Testis (tissue), 3 donors: ENCODE measurements around the gene CNOT10. TPM values are rescaled to one million over a fixed set of nuclear protein-coding genes. Genes with fewer than 3 reads are reported as not detected.
A peak's percentile ranks its signal among the peaks of the same experiment; 100 is the strongest.
"Not testable (repeated sequence)": the region's sequence is repeated elsewhere in the genome, so short reads cannot be mapped to it uniquely, and the experiment has no call there.

Experiments used
- DNase-seq: peaks from one replicate; pipeline ENCODE4 v3.0.0-alpha.2; 2019
- H3K27ac ChIP-seq, 2 donors: fragments of 200-600 bp; sonication (generic); one replicate each; pipeline ENCODE4 v1.5.1; 2019
- H3K27me3 ChIP-seq: fragments of 200-600 bp; sonication (generic); one replicate; pipeline ENCODE4 v1.5.1; 2019
- H3K36me3 ChIP-seq: fragments of 200-600 bp; sonication (generic); one replicate; pipeline ENCODE4 v1.5.1; 2017; ENCODE audit warnings: low read depth; ENCODE audit errors: missing control alignments
- H3K4me1 ChIP-seq: fragments of 200-600 bp; sonication (generic); one replicate; pipeline ENCODE4 v1.5.1; 2019
- H3K4me3 ChIP-seq, 2 donors: fragments of 200-600 bp; sonication (generic); one replicate each; pipeline ENCODE4 v1.5.1; 2017 to 2019
- H3K9me3 ChIP-seq: fragments of 200-600 bp; sonication (generic); one replicate; pipeline ENCODE4 v1.5.1; 2017
- POLR2A ChIP-seq: fragments of 450-650 bp; IDR thresholded peaks from one replicate; pipeline ENCODE4 v1.6.1; 2017; ENCODE audit warnings: antibody characterized with exemption, mild to moderate bottlenecking, moderate library complexity
- WGBS, 2 donors: methylation state at CpG; one replicate each; pipeline ENCODE4 v1.1.5; 2018; 5-methylcytosine and 5-hydroxymethylcytosine counted together
- intact Hi-C: fragments of 100-400 bp; cut with DNase I; formaldehyde crosslinking; loops from one replicate; pipeline ENCODE4 v1.15.1; 2023; ENCODE audit warnings: low total_unique reads
- polyA plus RNA-seq: library from polyadenylated mRNA; stranded (reverse); fragments of 350-450 nt; fragmentation: Illumina TruSeq; extraction: RNeasy Lipid Tissue Mini Kit (QIAGEN cat#74804); gene quantifications from one replicate; pipeline ENCODE4 v1.2.3, GENCODE V29; 2014; ENCODE audit warnings: low read depth, low replicate concordance; ENCODE audit not compliant: insufficient read depth
- total RNA-seq, 2 donors: library from RNA; depleted of rRNA; stranded (reverse); fragments of >200 nt; gene quantifications; one replicate each; pipeline ENCODE4 v1.2.3, GENCODE V29; 2016
- TF ChIP-seq, protein P1 (sequence below), 3 experiments: fragments of 450-650 bp in 2 of 3; fragments of 200-600 bp in 1 of 3; sonication (generic) in 1 of 3; IDR thresholded peaks; one replicate each; pipeline ENCODE4 v1.5.1; 2016 to 2019; ENCODE audit warnings: antibody characterized with exemption in 3 of 3, mild to moderate bottlenecking in 2 of 3, moderate library complexity in 1 of 3

Gene CNOT10
- total and polyA plus RNA-seq, 3 donors from 2014 or later = 56.4 to 100 (median 65.2) TPM

- Histone ChIP-seq H3K36me3 (no peaks in the 10 kb centered on the region), H3K27ac (no peak overlapping the region), H3K4me3 (no peak overlapping the region), H3K4me1 (no peaks in the 10 kb centered on the region), H3K27me3 (no peaks in the 10 kb centered on the region), H3K9me3 (no peaks in the 10 kb centered on the region)
- intact Hi-C loops = no loop called here
- WGBS, 2 donors = 92 to 93% methylated on average over 5 of the region's 5 CpGs
- TF ChIP-seq, protein P1, sequence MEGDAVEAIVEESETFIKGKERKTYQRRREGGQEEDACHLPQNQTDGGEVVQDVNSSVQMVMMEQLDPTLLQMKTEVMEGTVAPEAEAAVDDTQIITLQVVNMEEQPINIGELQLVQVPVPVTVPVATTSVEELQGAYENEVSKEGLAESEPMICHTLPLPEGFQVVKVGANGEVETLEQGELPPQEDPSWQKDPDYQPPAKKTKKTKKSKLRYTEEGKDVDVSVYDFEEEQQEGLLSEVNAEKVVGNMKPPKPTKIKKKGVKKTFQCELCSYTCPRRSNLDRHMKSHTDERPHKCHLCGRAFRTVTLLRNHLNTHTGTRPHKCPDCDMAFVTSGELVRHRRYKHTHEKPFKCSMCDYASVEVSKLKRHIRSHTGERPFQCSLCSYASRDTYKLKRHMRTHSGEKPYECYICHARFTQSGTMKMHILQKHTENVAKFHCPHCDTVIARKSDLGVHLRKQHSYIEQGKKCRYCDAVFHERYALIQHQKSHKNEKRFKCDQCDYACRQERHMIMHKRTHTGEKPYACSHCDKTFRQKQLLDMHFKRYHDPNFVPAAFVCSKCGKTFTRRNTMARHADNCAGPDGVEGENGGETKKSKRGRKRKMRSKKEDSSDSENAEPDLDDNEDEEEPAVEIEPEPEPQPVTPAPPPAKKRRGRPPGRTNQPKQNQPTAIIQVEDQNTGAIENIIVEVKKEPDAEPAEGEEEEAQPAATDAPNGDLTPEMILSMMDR (IDR thresholded peaks at IDR 0.05) = no peak
- no peak for TF ChIP-seq POLR2A
- DNase-seq = no peak
These were observed 34.3 kb downstream of the CNOT10 start for GRCh38 chr3:32719335-32719734.

- intact Hi-C loops = no loop called here
- no peak for DNase-seq
- H3K27ac ChIP-seq = no peak overlapping the region
- no peaks in the 10 kb centered on the region for H3K27me3 ChIP-seq
- no peaks in the 10 kb centered on the region for H3K36me3 ChIP-seq
- TF ChIP-seq POLR2A = no peak
- TF ChIP-seq, protein P1 (IDR thresholded peaks at IDR 0.05) = no peak
- 93 to 95% methylated on average over 5 of the region's 5 CpGs for WGBS, 2 donors
- no peaks in the 10 kb centered on the region for H3K4me1 ChIP-seq
- no peak overlapping the region for H3K4me3 ChIP-seq
- H3K9me3 ChIP-seq = no peaks in the 10 kb centered on the region
These were observed 34.9 kb downstream of the CNOT10 start for GRCh38 chr3:32719931-32720330.

- Histone ChIP-seq H3K27ac (no peak overlapping the region), H3K36me3 (no peaks in the 10 kb centered on the region), H3K27me3 (no peaks in the 10 kb centered on the region), H3K4me3 (no peak overlapping the region), H3K4me1 (no peaks in the 10 kb centered on the region), H3K9me3 (no peaks in the 10 kb centered on the region)
- DNase-seq = no peak
- intact Hi-C loops = no loop called here
- TF ChIP-seq POLR2A = no peak
- TF ChIP-seq, protein P1 (IDR thresholded peaks at IDR 0.05) = no peak
These were observed 40.7 kb downstream of the CNOT10 start for GRCh38 chr3:32725721-32726120.

DNA sequence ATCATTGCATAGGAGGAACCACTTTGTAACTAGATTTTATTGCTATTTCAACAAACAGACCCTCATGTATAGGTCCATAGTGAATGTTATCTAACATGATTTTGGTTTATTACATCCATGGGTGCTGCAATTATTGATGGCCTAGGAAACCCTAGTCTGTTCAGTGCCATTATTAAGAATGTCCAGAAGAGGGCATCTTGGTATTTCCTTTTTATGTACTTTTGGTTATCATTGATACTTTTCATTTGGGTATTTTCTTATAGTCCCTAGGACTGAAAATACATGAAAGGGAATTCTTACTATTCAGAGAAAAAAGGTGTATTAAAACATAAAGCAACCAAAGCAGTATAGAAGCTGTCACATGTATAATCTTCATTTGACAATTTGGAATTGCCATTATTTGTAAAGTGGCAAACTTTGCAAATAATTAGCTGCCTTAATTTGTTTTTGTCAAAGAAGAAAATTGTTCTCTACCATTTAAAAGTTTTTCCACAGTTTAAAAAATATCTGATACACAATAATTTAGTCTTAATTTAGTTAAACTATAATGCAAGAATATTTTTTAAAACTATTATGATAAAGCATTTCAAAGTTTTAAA lies 48.7 kb downstream of the CNOT10 start:
- intact Hi-C loops = no loop called here
- Histone ChIP-seq H3K9me3 (no peaks in the 10 kb centered on the region), H3K36me3 (no peaks in the 10 kb centered on the region), H3K27me3 (no peaks in the 10 kb centered on the region), H3K4me1 (no peaks in the 10 kb centered on the region), H3K4me3 (no peak overlapping the region), H3K27ac (no peak overlapping the region)
- TF ChIP-seq, protein P1 (IDR thresholded peaks at IDR 0.05) = peak in 2 of 3 experiments; percentile 3 to 50
- no peak for TF ChIP-seq POLR2A
- DNase-seq = no peak

DNA sequence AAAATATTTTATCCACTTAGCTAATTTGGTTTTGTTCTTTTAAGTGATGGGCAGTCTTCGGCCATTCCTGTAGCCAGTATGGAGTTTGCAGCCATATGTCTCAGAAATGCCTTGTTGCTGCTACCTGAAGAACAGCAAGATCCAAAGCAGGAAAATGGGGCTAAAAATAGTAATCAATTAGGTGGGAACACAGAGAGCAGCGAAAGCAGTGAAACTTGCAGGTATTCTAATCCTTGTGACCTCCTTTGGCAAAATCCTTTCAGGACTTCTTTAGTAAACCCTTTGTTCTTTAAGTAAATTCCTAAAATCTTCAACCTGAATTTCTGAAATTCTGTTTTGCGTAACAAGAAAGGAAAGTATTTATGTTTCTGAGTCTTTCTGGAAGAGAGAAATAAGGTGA lies 49.8 kb downstream of the CNOT10 start:
- Histone ChIP-seq H3K4me1 (no peaks in the 10 kb centered on the region), H3K9me3 (no peaks in the 10 kb centered on the region), H3K36me3 (no peaks in the 10 kb centered on the region), H3K27me3 (no peaks in the 10 kb centered on the region), H3K4me3 (no peak overlapping the region), H3K27ac (no peak overlapping the region)
- TF ChIP-seq, protein P1 (IDR thresholded peaks at IDR 0.05) = no peak
- TF ChIP-seq POLR2A = no peak
- intact Hi-C loops = no loop called here
- 86 to 88% methylated on average over 3 of the region's 3 CpGs for WGBS, 2 donors
- DNase-seq = no peak

DNA sequence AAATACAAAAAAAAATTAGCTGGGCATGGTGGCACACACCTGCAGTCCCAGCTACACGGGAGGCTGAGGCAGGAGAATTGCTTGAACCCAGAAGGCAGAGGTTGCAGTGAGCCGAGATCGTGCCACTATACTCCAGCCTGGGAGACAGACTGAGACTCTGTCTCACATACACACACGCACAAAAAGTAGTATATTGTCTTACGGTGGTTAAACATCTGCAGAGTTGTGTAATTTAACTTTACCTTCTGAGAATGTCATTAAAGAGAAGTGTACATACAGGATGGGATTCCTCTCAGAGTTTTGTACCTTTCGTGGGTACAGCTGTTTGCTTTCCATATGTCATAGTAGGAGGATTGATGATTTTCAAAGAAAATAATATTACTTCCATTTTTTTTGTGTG lies 58.5 kb downstream of the CNOT10 start:
- H3K27me3 ChIP-seq, intact Hi-C loops, H3K36me3 ChIP-seq: not testable (repeated sequence)

More for the DNA sequence above, 58.5 kb downstream of the CNOT10 start:
- WGBS, 2 donors = 95 to 96% methylated on average over 6 of the region's 6 CpGs
- not testable (repeated sequence) for H3K9me3 ChIP-seq, H3K4me3 ChIP-seq, DNase-seq, H3K27ac ChIP-seq, H3K4me1 ChIP-seq
